Stimulated activated CD4-positive, alpha-beta T cell treated with anti-CD3 and anti-CD28 coated beads, Interleukin-1b, Interleukin-23, amount 100 ng/mL, for 1 hour (primary cell): Measurements from ENCODE around the gene CCPG1.
"Not testable (repeated sequence)": the region's sequence is repeated elsewhere in the genome, so short reads cannot be mapped to it uniquely, and the experiment has no call there.

ENCODE experiments used
- DNase-seq, 2 donors: peaks; one replicate each; pipeline ENCODE4 v3.0.0-alpha.2; 2020; ENCODE audit warnings: low read depth in 2 of 2

CCPG1 gene, protein sequence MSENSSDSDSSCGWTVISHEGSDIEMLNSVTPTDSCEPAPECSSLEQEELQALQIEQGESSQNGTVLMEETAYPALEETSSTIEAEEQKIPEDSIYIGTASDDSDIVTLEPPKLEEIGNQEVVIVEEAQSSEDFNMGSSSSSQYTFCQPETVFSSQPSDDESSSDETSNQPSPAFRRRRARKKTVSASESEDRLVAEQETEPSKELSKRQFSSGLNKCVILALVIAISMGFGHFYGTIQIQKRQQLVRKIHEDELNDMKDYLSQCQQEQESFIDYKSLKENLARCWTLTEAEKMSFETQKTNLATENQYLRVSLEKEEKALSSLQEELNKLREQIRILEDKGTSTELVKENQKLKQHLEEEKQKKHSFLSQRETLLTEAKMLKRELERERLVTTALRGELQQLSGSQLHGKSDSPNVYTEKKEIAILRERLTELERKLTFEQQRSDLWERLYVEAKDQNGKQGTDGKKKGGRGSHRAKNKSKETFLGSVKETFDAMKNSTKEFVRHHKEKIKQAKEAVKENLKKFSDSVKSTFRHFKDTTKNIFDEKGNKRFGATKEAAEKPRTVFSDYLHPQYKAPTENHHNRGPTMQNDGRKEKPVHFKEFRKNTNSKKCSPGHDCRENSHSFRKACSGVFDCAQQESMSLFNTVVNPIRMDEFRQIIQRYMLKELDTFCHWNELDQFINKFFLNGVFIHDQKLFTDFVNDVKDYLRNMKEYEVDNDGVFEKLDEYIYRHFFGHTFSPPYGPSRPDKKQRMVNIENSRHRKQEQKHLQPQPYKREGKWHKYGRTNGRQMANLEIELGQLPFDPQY

DNA sequence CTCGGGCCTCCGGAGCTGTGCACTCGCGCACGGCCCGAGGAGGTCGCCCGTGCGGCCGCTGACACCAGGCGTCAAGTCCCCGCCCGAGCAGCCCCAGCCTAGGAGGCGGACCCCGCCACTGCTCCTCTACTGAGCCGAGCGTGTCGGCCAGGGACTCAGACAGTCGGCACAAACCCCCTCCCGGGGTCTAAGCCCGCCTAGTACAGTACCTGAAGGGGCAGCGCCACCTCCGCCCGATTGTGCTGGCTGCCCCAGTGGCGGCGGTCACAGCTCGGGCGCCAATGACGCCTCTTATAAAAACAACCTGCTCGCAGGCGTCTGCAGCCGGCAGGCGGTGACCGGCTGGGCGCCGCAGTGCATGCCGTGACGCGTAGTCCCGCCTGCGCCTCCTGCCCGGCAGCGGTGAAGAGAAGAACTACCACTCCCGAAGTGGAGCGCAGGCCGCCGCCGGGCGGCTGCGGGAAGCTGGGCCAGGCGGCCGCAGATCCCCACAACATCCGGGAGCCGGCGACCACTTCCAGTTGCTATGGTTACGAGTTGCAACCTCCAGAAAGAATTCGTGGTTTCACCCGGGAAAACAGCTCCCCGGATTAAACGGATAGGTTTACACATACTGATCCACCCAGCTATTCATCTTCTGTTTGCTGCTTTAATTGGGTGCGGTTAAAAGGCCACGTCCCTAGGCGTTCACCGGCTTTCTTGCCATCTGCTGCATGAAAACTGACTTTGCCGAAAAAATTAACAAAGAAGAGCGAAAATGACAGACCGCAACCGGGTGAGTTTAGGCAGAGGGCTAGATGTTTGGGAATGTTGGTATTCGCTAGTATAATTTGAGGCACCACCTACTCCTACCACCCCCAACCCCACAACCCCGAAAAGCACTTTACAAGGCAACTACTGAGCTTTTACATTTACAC lies at the start of gene CCPG1, which contains the start of gene PIERCE2:
Gene CCPG1 (minus strand): TSS at position 348 of the 917 bp plus-strand sequence. CDS start 18,935 bp downstream, outside the sequence.
Gene PIERCE2 (plus strand): TSS at position 484 of the 917 bp plus-strand sequence. CDS start 274 bp downstream, at position 758.
- DNase-seq: peak; percentile 61 to 65

DNA sequence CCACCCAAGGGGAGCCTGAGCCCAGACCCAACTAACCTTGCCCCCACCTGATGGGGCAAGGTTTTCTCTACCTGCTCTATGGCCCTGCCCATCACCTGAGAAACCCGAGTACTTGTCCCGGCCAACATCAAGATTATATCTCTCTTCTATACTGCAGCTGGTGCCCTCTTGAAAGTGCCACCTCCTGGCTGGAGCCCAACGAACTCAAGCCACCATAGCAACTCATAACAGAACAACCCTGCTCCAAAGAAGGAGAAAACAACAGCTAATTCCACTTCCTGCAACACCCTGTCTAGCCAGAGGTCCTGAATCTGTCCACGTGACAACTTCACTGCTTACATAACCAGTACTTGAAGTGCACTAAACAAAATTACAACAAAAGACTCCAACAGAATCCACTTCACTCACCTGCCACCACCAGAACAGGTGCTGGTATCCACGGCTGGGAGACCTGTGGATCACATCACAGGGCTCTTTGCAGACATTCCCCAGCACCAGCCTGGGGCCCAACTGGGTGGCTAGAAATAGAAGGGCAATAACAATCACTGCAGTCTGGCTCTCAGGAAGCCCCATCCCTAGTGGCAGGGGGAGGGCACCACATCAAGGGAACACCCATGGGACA lies 49.4 kb upstream of the CCPG1 start:
- DNase-seq: no peak

- DNase-seq: not testable (repeated sequence)
Measured at GRCh38 chr15:55447030-55447394, 38.9 kb upstream of the CCPG1 start.

GRCh38 chr15:55446379-55447029 lies 38.3 kb upstream of the CCPG1 start:
- DNase-seq: not testable (repeated sequence)

GRCh38 chr15:55445936-55446335 lies 37.8 kb upstream of the CCPG1 start:
- not testable (repeated sequence) for DNase-seq

GRCh38 chr15:55443141-55443540 lies 35.0 kb upstream of the CCPG1 start:
- DNase-seq: not testable (repeated sequence)

DNA sequence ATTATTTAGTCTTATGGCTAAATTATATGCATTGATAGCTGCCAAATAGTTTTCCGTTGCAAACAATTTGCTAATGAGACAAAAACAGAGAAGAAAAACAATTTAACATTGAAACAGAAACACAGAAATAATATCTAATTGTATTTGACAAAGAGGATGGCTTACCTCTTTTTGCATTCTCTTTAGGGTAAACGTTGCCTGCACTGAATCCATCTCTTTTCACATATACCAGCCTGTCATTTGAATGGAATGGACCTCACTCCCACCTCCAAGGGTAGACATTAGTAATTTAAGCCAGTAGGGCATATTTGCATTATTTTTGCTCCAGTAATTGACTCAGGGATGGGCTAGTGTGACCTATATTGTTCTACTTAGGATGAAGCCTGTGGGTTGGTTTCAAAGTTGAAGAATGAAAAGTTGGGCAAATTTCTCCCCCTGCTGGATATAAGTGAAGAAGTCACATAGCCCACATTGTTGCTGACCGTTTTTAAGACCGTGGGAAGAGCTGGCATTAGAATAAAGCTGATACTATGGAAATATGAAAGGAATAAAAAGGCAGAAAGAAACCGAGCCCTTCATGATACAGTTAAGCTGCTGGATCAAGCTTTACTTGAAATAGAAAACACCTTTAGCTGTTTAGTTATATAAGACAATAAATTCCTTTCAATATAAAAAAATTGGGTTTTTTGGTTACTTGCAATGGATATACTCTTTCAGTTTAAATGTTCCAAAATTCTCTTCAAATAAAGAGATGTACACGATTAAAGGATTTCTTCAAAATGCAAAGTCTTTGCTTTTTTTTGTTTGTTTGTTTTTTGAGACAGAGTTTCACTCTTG lies 27.0 kb upstream of the CCPG1 start:
- DNase-seq: no peak

DNA sequence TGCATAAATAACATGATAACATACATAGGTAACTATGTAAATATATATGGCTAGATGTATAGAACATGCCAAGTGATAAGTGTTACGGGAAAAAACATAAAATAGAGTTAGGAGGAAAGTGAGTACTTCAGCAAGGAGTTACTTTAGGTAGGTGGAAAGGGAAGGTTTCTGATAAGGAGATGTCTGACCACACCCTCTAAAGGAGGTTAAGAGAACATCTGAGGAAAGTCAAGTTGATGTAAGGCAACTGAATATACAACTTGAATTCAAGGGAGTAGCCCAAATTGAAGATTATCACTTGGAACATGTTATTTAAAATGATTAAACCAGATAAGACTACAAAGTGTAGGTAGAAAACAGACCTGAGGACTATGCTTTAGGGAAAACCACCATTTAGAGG lies 13.9 kb upstream of the CCPG1 start:
- no peak for DNase-seq

DNA sequence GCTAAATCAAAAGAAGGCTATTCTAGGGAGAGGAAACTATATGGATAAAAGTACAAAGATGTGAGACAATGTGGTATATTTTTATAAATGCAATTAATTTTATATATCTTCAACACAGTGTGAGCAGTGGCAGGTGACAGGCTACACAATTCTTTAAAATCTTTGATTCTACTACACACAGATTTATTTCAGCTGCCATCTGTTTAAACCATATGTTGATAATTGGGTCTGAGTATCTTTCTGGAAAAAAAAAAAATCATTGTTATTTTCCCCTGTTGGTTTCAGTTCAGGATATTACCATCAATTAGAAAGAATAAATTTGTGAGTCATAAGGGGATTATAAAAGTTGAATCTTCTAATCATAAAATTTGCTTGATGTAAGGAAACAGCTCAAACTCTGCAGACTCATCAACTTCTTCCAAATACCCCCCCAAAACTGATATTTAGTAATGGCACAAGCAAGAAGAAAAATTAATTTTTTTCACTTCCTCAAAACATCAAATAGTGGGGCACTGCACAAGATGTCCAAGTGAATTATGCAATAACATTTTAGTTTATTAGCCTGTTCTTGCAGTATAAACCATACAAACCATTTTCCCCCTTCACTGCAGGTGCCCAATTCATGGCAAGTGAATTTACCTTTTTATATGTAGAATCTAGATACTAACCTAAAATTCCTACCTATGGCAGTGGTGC lies 12.2 kb upstream of the CCPG1 start:
- no peak for DNase-seq

DNA sequence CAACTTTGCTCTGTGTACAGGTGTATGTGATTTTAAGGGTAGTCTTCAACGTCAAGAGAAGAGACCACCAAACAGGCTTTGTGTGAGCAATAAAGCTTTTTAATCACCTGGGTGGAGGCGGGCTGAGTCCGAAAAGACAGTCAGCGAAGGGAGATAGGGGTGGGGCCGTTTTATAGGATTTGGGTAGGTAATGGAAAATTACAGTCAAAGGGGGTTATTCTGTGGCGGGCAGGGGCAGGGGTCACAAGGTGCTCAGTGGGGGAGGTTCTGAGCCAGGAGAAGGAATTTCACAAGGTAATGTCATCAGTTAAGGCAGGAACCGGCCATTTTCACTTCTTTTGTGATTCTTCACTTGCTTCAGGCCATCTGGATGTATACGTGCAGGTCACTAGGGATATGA lies 9.5 kb upstream of the CCPG1 start:
- not testable (repeated sequence) for DNase-seq

DNA sequence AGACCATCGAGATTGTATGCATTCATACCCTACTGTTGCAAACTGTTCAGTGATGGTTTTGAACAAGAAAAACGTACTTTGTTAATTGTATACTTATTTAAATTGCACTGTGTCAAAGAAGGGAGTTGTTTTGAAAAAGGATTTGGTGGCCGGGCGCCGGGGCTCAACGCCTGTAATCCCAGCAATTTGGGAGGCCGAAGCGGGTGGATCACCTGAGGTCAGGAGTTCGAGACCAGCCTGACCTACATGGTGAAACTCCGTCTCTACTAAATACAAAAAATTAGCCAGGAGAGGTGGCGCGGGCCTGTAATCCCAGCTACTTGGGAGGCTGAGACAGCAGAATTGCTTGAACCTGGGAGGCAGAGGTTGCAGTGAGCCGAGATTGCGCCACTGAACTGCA lies 817 bp upstream of the CCPG1 start:
- DNase-seq: not testable (repeated sequence)

GRCh38 chr15:55407498-55408011 lies 604 bp downstream of the CCPG1 start:
- no peak for DNase-seq

GRCh38 chr15:55403531-55403930 lies 4.6 kb downstream of the CCPG1 start:
- DNase-seq: no peak

GRCh38 chr15:55402707-55403106 lies 5.5 kb downstream of the CCPG1 start:
- DNase-seq: no peak

- no peak for DNase-seq
Measured at GRCh38 chr15:55401786-55402246, 6.3 kb downstream of the CCPG1 start.

- DNase-seq: not testable (repeated sequence)
Measured at GRCh38 chr15:55400050-55400449, 8.1 kb downstream of the CCPG1 start.

- DNase-seq: no peak
Measured at GRCh38 chr15:55398243-55398642, 9.9 kb downstream of the CCPG1 start.

DNA sequence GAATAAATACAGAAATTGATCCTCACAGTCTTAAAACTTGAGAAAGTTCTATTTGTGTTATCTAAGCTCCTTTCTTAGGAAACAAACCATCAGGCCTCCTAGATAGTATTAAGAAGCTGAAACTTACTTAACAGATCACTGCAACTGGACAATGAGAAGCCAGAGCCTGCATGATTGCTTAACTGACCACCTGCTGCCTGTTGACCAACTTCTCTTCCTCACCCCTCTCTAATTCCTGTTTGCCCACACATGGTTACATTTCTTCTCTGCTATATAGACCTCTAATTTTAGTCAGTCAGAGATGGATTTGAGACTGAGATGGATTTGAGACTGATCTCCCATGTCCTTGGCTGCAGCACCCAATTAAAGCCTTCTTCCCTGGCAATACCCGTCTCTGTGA lies 13.5 kb downstream of the CCPG1 start:
- DNase-seq: no peak

GRCh38 chr15:55389264-55389607 lies 18.9 kb downstream of the CCPG1 start:
- DNase-seq: no peak
